ENCODE measurements around the gene GPATCH2L. TPM values are rescaled to one million over a fixed set of nuclear protein-coding genes. Genes with fewer than 3 reads are reported as not detected.
A peak's percentile ranks its signal among the peaks of the same experiment; 100 is the strongest.

The GPATCH2L gene
- total RNA-seq, 4 donors from 2014 or later: 27.1 to 70.4 (median 56.1) TPM

DNA sequence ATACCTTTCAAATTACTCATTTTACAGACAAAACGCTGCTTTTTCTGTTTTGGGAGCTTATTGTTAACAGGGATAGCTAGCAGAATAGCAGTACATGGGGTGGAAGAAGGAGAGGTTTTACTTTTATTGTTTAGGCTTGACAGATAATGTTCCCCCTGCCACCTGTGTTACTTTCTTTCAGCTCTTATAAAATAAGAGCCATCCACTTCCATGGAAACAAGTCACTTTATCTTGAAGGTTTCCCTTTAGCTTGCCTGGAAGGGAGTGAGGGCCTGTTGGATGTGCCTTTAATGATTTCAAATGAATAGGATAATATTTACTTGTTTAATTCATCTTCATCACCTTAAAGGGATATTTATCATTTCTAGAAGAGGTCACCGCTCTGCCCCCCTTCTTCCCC, 23.3 kb downstream of the GPATCH2L start:
- no peak overlapping the region for H3K27ac ChIP-seq
- TF ChIP-seq, protein P1, sequence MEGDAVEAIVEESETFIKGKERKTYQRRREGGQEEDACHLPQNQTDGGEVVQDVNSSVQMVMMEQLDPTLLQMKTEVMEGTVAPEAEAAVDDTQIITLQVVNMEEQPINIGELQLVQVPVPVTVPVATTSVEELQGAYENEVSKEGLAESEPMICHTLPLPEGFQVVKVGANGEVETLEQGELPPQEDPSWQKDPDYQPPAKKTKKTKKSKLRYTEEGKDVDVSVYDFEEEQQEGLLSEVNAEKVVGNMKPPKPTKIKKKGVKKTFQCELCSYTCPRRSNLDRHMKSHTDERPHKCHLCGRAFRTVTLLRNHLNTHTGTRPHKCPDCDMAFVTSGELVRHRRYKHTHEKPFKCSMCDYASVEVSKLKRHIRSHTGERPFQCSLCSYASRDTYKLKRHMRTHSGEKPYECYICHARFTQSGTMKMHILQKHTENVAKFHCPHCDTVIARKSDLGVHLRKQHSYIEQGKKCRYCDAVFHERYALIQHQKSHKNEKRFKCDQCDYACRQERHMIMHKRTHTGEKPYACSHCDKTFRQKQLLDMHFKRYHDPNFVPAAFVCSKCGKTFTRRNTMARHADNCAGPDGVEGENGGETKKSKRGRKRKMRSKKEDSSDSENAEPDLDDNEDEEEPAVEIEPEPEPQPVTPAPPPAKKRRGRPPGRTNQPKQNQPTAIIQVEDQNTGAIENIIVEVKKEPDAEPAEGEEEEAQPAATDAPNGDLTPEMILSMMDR (IDR thresholded peaks at IDR 0.05): no peak
- no peak for TF ChIP-seq POLR2A (IDR thresholded peaks at IDR 0.05)
- no peaks in the 10 kb centered on the region for H3K27me3 ChIP-seq
- no peak overlapping the region for H3K4me3 ChIP-seq
- peaks cover 0 to 65% (median 0%) of the 10 kb centered on the region in 3 donors for H3K36me3 ChIP-seq
- DNase-seq: no peak
- no peaks in the 10 kb centered on the region for H3K9me3 ChIP-seq
- no peaks in the 10 kb centered on the region for H3K4me1 ChIP-seq

DNA sequence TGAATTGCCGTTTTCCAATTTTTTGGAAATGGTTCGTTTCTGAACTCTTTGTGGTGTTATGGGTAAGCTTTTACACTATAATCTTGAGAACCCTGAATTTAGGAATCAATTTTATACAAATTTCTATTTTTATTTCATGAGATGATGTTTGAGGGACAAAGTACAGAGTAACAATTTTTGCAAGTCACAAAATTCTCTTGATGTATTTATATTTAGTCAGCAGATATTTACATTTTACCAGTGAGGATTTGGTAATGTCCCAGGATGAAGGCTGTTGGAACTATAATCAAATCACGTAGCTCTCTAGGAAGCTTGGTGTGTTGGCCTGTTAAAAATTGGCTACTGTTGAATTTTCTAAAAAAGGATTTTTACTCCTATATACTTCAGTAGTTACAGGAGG, 24.2 kb downstream of the GPATCH2L start:
- Histone ChIP-seq H3K36me3 (peaks cover 0 to 67% (median 0%) of the 10 kb centered on the region in 3 donors), H3K9me3 (no peaks in the 10 kb centered on the region), H3K27ac (no peak overlapping the region), H3K4me1 (no peaks in the 10 kb centered on the region), H3K27me3 (no peaks in the 10 kb centered on the region), H3K4me3 (no peak overlapping the region)
- no peak for DNase-seq
- TF ChIP-seq, protein P1 (IDR thresholded peaks at IDR 0.05): no peak
- TF ChIP-seq POLR2A (IDR thresholded peaks at IDR 0.05): no peak

DNA sequence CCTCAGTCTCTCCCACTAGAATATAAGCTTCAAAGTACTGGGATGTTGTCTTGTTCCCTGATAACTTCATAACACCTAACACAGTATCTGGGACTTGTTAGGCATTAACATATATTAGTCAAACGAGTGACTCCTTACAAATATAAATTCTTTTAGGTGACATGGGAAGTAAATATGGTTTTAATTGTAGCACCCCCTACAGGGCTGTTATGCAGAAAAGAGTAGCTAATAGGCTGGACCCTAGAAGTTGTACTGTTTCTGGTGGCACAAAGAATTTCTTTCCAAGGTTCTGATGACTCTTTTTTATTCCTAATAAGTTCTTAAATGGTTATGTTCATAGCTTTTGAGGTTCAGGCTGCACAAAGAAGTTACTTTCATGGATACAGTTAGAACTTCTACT, 29.8 kb downstream of the GPATCH2L start:
- Histone ChIP-seq H3K9me3 (no peaks in the 10 kb centered on the region), H3K27me3 (no peaks in the 10 kb centered on the region), H3K4me3 (no peak overlapping the region), H3K27ac (no peak overlapping the region), H3K4me1 (no peaks in the 10 kb centered on the region), H3K36me3 (peaks cover 0 to 59% (median 0%) of the 10 kb centered on the region in 3 donors)
- DNase-seq: no peak
- TF ChIP-seq POLR2A (IDR thresholded peaks at IDR 0.05): no peak
- TF ChIP-seq, protein P1 (IDR thresholded peaks at IDR 0.05): peak in 1 of 6 experiments; percentile 3

DNA sequence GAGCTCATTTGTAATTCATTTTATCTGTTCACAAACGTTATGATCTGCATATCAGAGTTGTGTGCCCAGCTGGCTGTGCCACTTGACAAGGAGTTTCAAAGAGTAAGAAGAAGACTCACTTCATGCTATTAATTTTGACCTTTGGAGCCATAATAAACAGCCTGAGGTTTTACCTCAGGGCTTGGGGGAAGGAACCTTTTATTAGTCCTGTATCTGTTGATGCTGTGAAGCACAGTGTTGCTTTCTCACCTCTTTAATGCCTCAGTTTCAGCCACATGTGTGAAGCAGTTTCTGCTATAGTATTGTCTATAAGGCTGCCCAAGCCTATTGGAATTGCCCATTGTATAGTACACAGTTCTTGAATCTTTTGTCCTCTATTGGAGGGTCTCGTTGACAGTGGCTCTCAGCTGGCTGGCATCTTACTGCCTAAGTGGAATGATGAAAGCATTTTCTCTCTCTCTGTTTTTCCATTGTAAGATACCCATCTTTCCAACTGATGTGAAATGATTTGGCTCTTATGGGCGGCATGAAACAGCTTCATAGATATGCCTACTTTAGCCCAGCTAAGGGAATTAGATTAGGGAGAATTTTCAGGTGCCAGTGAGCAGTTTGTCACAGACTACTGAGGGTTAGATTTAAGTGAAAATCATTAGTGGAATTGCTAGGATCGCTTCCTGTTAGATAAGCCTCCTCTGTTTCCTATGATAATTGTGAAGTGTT, 34.7 kb downstream of the GPATCH2L start:
- no peak overlapping the region for H3K4me3 ChIP-seq
- TF ChIP-seq POLR2A (IDR thresholded peaks at IDR 0.05): no peak
- TF ChIP-seq, protein P1 (IDR thresholded peaks at IDR 0.05): no peak
- no peaks in the 10 kb centered on the region for H3K27me3 ChIP-seq
- H3K4me1 ChIP-seq: no peaks in the 10 kb centered on the region
- H3K27ac ChIP-seq: no peak overlapping the region
- H3K36me3 ChIP-seq: peaks cover 0 to 43% (median 0%) of the 10 kb centered on the region in 3 donors
- peak in 1 of 3 donors; percentile 48 for DNase-seq
- no peaks in the 10 kb centered on the region for H3K9me3 ChIP-seq

DNA sequence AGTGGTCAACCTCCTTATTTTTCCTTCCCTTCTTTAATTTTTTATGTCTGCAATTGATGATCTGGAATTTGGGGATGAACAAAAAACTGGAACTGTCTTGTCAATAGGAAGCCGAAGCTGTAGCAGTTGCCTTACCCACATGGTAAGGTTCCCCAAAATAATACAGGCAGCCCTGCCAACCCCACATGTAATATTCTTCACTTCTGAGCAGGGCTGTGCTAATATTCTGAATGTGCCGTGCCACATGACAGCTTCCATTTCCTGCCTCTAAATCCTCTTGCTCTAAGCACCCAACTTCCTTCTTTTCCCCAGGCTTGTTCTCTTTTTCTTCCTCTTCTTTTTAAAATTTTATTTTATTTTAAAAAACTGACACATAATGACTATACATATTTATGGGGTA, 39.6 kb downstream of the GPATCH2L start:
- DNase-seq: peak in 1 of 3 donors; percentile 47
- H3K36me3 ChIP-seq: peaks cover 0 to 56% (median 0%) of the 10 kb centered on the region in 3 donors
- no peak overlapping the region for H3K27ac ChIP-seq

More for the DNA sequence above, 39.6 kb downstream of the GPATCH2L start:
- Histone ChIP-seq H3K9me3 (no peaks in the 10 kb centered on the region), H3K27me3 (no peaks in the 10 kb centered on the region), H3K4me3 (no peak overlapping the region), H3K4me1 (no peaks in the 10 kb centered on the region)
- TF ChIP-seq POLR2A (IDR thresholded peaks at IDR 0.05): no peak
- TF ChIP-seq, protein P1 (IDR thresholded peaks at IDR 0.05): no peak

Measured in Peyer's patch (tissue), 4 donors.